HEK293 (cell line): Measurements from ENCODE around the gene KDM4B.

Source experiments
- CTCF ChIA-PET: fragments of 350-600 bp; formaldehyde crosslinking; extraction: SDS; loops from one replicate; lab custom pipeline; 2021; ENCODE audit warnings: antibody characterized with exemption; lab: Yijun Ruan, JAX
- POLR2A ChIA-PET: fragments of 300-600 bp; formaldehyde crosslinking; extraction: SDS; loops from one replicate; lab custom pipeline; 2020; ENCODE audit warnings: antibody characterized with exemption, inconsistent platforms; lab: Yijun Ruan, JAX
- H3K27ac ChIP-seq: fragments of 200-500 bp; sonication (Bioruptor generic); 2 replicates; pipeline ENCODE4 v1.5.1; 2014; ENCODE audit warnings: low read depth, low read length, control low read depth, inconsistent platforms; ENCODE audit errors: extremely low read depth
- H3K36me3 ChIP-seq, 2 experiments: fragments of 200-500 bp in 1 of 2; sonication (Bioruptor generic) in 1 of 2; 1 replicate in 1 of 2; 2 replicates in 1 of 2; pipeline ENCODE4 v1.5.1; 2014 to 2017; ENCODE audit warnings: inconsistent platforms in 2 of 2, low read length in 2 of 2; ENCODE audit not compliant: control insufficient read depth in 2 of 2, insufficient read depth in 1 of 2
- H3K4me1 ChIP-seq: fragments of 200-500 bp; sonication (Bioruptor generic); 2 replicates; pipeline ENCODE4 v1.5.1; 2014; ENCODE audit warnings: mild to moderate bottlenecking, low read length, inconsistent platforms; ENCODE audit not compliant: control insufficient read depth, insufficient read depth
- H3K4me3 ChIP-seq: 2 replicates; pipeline ENCODE4 v1.5.1; 2011; ENCODE audit warnings: low read depth, mild to moderate bottlenecking, control low read depth, low read length, moderate library complexity
- H3K9me3 ChIP-seq: fragments of 200-500 bp; sonication (Bioruptor generic); 2 replicates; pipeline ENCODE4 v1.5.1; 2014; ENCODE audit warnings: low read depth, low read length, inconsistent platforms; ENCODE audit not compliant: control insufficient read depth, insufficient read depth
- BCL11B ChIP-seq: fragments of 450-650 bp; formaldehyde crosslinking; IDR thresholded peaks from 2 replicates; pipeline ENCODE4 v1.5.1; 2016; ENCODE audit warnings: low read depth, missing biosample characterization, missing genetic modification characterization
- BCL6B ChIP-seq: fragments of 450-650 bp; formaldehyde crosslinking; IDR thresholded peaks from 2 replicates; pipeline ENCODE4 v1.5.1; 2017; ENCODE audit warnings: missing biosample characterization, missing genetic modification characterization
- GLI2 ChIP-seq: fragments of 450-650 bp; formaldehyde crosslinking; IDR thresholded peaks from 2 replicates; pipeline ENCODE4; 2017; ENCODE audit warnings: missing biosample characterization, missing genetic modification characterization, low read depth, borderline replicate concordance
- GLI4 ChIP-seq: fragments of 450-650 bp; formaldehyde crosslinking; IDR thresholded peaks from 2 replicates; pipeline ENCODE4 v1.5.1; 2016; ENCODE audit warnings: missing biosample characterization, missing genetic modification characterization
- HOXC10 ChIP-seq: sonication (generic); formaldehyde crosslinking; IDR thresholded peaks from 2 replicates; pipeline ENCODE4 v1.8.1; 2023; ENCODE audit warnings: mild to moderate bottlenecking, missing genetic modification reagents
- HOXD13 ChIP-seq: sonication (generic); formaldehyde crosslinking; IDR thresholded peaks from 2 replicates; pipeline ENCODE4 v1.8.0; 2022; ENCODE audit warnings: missing genetic modification reagents, borderline replicate concordance
- KLF8 ChIP-seq: fragments of 450-650 bp; formaldehyde crosslinking; IDR thresholded peaks from 2 replicates; pipeline ENCODE4 v1.5.1; 2016; ENCODE audit warnings: missing biosample characterization, missing genetic modification characterization
- KLF9 ChIP-seq: fragments of 450-650 bp; formaldehyde crosslinking; IDR thresholded peaks from 2 replicates; pipeline ENCODE4 v1.5.1; 2016; ENCODE audit warnings: missing biosample characterization, missing genetic modification characterization, low read depth
- WT1 ChIP-seq: fragments of 450-650 bp; formaldehyde crosslinking; IDR thresholded peaks from 2 replicates; pipeline ENCODE4 v1.5.1; 2016; ENCODE audit warnings: missing biosample characterization, missing genetic modification characterization
- YY1 ChIP-seq: fragments of 450-650 bp; formaldehyde crosslinking; IDR thresholded peaks from 2 replicates; pipeline ENCODE4 v1.5.1; 2018; ENCODE audit warnings: missing biosample characterization, missing genetic modification characterization
- YY2 ChIP-seq: fragments of 450-650 bp; formaldehyde crosslinking; IDR thresholded peaks from 2 replicates; pipeline ENCODE4 v1.5.1; 2016; ENCODE audit warnings: missing biosample characterization, missing genetic modification characterization
- ZBTB20 ChIP-seq: fragments of 450-650 bp; formaldehyde crosslinking; IDR thresholded peaks from 2 replicates; pipeline ENCODE4 v1.5.1; 2016; ENCODE audit warnings: missing biosample characterization, missing genetic modification characterization
- ZNF121 ChIP-seq: fragments of 450-650 bp; formaldehyde crosslinking; IDR thresholded peaks from 2 replicates; pipeline ENCODE4 v1.5.1; 2016; ENCODE audit warnings: missing biosample characterization, missing genetic modification characterization
- ZNF138 ChIP-seq: fragments of 450-650 bp; formaldehyde crosslinking; IDR thresholded peaks from 2 replicates; pipeline ENCODE4 v1.5.1; 2016; ENCODE audit warnings: missing biosample characterization, missing genetic modification characterization, borderline replicate concordance
- ZNF174 ChIP-seq: fragments of 450-650 bp; formaldehyde crosslinking; IDR thresholded peaks from 2 replicates; pipeline ENCODE4 v1.5.0; 2017; ENCODE audit warnings: missing biosample characterization, mild to moderate bottlenecking, missing genetic modification characterization
- ZNF292 ChIP-seq: fragments of 450-650 bp; formaldehyde crosslinking; IDR thresholded peaks from 2 replicates; pipeline ENCODE4 v1.5.1; 2016; ENCODE audit warnings: low read depth, missing biosample characterization, missing genetic modification characterization, borderline replicate concordance
- ZNF324 ChIP-seq: fragments of 450-650 bp; formaldehyde crosslinking; IDR thresholded peaks from 2 replicates; pipeline ENCODE4 v1.5.1; 2016; ENCODE audit warnings: missing biosample characterization, missing genetic modification characterization
- ZNF366 ChIP-seq: fragments of 450-650 bp; formaldehyde crosslinking; conservative IDR thresholded peaks from 2 replicates; pipeline ENCODE4 v1.5.1; 2016; ENCODE audit warnings: missing biosample characterization, missing genetic modification characterization
- ZNF501 ChIP-seq: fragments of 450-650 bp; formaldehyde crosslinking; IDR thresholded peaks from 2 replicates; pipeline ENCODE4 v1.5.1; 2016; ENCODE audit warnings: missing biosample characterization, missing genetic modification characterization
- ZNF510 ChIP-seq: fragments of 450-650 bp; formaldehyde crosslinking; IDR thresholded peaks from 2 replicates; pipeline ENCODE4 v1.5.1; 2018; ENCODE audit warnings: mild to moderate bottlenecking, missing genetic modification characterization, missing biosample characterization; ENCODE audit not compliant: insufficient replicate concordance
- ZNF529 ChIP-seq: fragments of 450-650 bp; formaldehyde crosslinking; IDR thresholded peaks from 2 replicates; pipeline ENCODE4 v1.5.1; 2017; ENCODE audit warnings: missing genetic modification characterization, missing biosample characterization; ENCODE audit not compliant: insufficient replicate concordance
- ZNF549 ChIP-seq: fragments of 450-650 bp; IDR thresholded peaks from 2 replicates; pipeline ENCODE4 v1.5.1; 2018; ENCODE audit warnings: missing biosample characterization, missing genetic modification characterization, mild to moderate bottlenecking, inconsistent platforms, moderate library complexity
- ZNF560 ChIP-seq: fragments of 450-650 bp; formaldehyde crosslinking; IDR thresholded peaks from 2 replicates; pipeline ENCODE4 v1.5.1; 2017; ENCODE audit warnings: missing biosample characterization, missing genetic modification characterization, borderline replicate concordance
- ZNF561 ChIP-seq: fragments of 450-650 bp; IDR thresholded peaks from 2 replicates; pipeline ENCODE4 v1.5.1; 2018; ENCODE audit warnings: missing biosample characterization, missing genetic modification characterization, borderline replicate concordance
- ZNF629 ChIP-seq: fragments of 450-650 bp; formaldehyde crosslinking; IDR thresholded peaks from 2 replicates; pipeline ENCODE4 v1.5.1; 2017; ENCODE audit warnings: missing biosample characterization, missing genetic modification characterization
- ZNF654 ChIP-seq: fragments of 450-650 bp; formaldehyde crosslinking; IDR thresholded peaks from 2 replicates; pipeline ENCODE4 v1.5.1; 2016; ENCODE audit warnings: low read depth, missing biosample characterization, missing genetic modification characterization
- ZNF768 ChIP-seq: fragments of 450-650 bp; formaldehyde crosslinking; IDR thresholded peaks from 2 replicates; pipeline ENCODE4 v1.5.1; 2018; ENCODE audit warnings: missing biosample characterization, mild to moderate bottlenecking, missing genetic modification characterization

Gene KDM4B

GRCh38 chr19:5030136-5030820, 61.4 kb downstream of the KDM4B start:
- Histone ChIP-seq H3K4me1 (peaks cover 2% of the 10 kb centered on the region; the same call in 1 of the 2 replicates), H3K27ac (0 out of 2 replicates have a peak overlapping the region, but pooled peaks have one; percentile 5), H3K4me3 (no peak overlapping the region), H3K9me3 (no peaks in the 10 kb centered on the region), H3K36me3 (peaks cover 3 to 27% of the 10 kb centered on the region in 2 experiments; a peak in 2 of 3 replicates)
- ChIA-PET CTCF (interaction anchor here (0.5 to 8.2 kb wide), 29 partner anchors 9 to 305 kb away, joined by 3 to 139 read pairs (median 5); no protein-coding TSS in a partner anchor), POLR2A (interaction anchor here (1.3 to 1.4 kb wide), 2 partner anchors 27 to 60 kb away, joined by 3 read pairs; no protein-coding TSS in a partner anchor)
- TF ChIP-seq GLI2 (no peak), BCL11B (0 out of 2 replicates have a peak, but pooled peaks have one; percentile 5)

GRCh38 chr19:5030822-5031221, 61.9 kb downstream of the KDM4B start:
- H3K36me3 ChIP-seq: peaks cover 3 to 28% of the 10 kb centered on the region in 2 experiments; a peak in 2 of 3 replicates
- CTCF ChIA-PET: interaction anchor here (0.5 to 8.2 kb wide), 31 partner anchors 8 to 326 kb away, joined by 3 to 139 read pairs (median 4); no protein-coding TSS in a partner anchor
- H3K9me3 ChIP-seq: no peaks in the 10 kb centered on the region
- peaks cover 2% of the 10 kb centered on the region; the same call in 1 of the 2 replicates for H3K4me1 ChIP-seq
- no peak for TF ChIP-seq KLF8
- TF ChIP-seq ZNF549: no peak
- TF ChIP-seq ZNF560: no peak
- no peak for TF ChIP-seq ZNF292 (tag by site-specific recombination)
- TF ChIP-seq ZNF654 (tag by site-specific recombination): no peak
- TF ChIP-seq HOXD13 (CRISPR knock-in tag): no peak
- no peak for TF ChIP-seq WT1
- no peak for TF ChIP-seq ZNF174
- TF ChIP-seq ZNF529 (tag by site-specific recombination): no peak
- TF ChIP-seq ZNF121: no peak
- no peak for TF ChIP-seq GLI4 (tag by site-specific recombination)
- no peak for TF ChIP-seq YY2 (tag by site-specific recombination)
- TF ChIP-seq ZNF768 (tag by site-specific recombination): no peak
- TF ChIP-seq, all 188 proteins: peak for 0
- no peak overlapping the region for H3K27ac ChIP-seq
- POLR2A ChIA-PET: interaction anchor here (1.2 to 1.4 kb wide), 3 partner anchors 28 to 62 kb away, joined by 3 to 8 read pairs (median 3); partner anchors contain the start of gene KDM4B
- H3K4me3 ChIP-seq: no peak overlapping the region

GRCh38 chr19:5031231-5032100, 62.6 kb downstream of the KDM4B start:
- ChIA-PET POLR2A (interaction anchor here (0.5 to 1.4 kb wide), 8 partner anchors 29 to 303 kb away, joined by 3 to 8 read pairs (median 3); partner anchors contain the start of gene KDM4B), CTCF (interaction anchor here (0.5 to 8.2 kb wide), 40 partner anchors 9 to 325 kb away, joined by 3 to 139 read pairs (median 4); no protein-coding TSS in a partner anchor)
- Histone ChIP-seq H3K4me3 (no peak overlapping the region), H3K36me3 (peaks cover 3 to 28% of the 10 kb centered on the region in 2 experiments; a peak in 2 of 3 replicates), H3K4me1 (peaks cover 2% of the 10 kb centered on the region; the same call in 1 of the 2 replicates), H3K27ac (no peak overlapping the region), H3K9me3 (no peaks in the 10 kb centered on the region)
- TF ChIP-seq ZNF324 (peak; percentile 46; the same call in 1 of the 2 replicates), ZNF510 (tag by site-specific recombination) (no peak), HOXC10 (CRISPR knock-in tag) (no peak), GLI2 (no peak), YY1 (tag by site-specific recombination) (no peak), ZNF366 (tag by site-specific recombination) (no peak), KLF8 (peak; percentile 51; the same call in 1 of the 2 replicates), ZNF501 (tag by site-specific recombination) (no peak), ZNF138 (tag by site-specific recombination) (no peak), ZBTB20 (tag by site-specific recombination) (peak; percentile 27; the same call in 1 of the 2 replicates), ZNF561 (tag by site-specific recombination) (peak; percentile 64; the same call in 1 of the 2 replicates), BCL6B (tag by site-specific recombination) (no peak), ZNF629 (tag by site-specific recombination) (peak; percentile 72), KLF9 (tag by site-specific recombination) (no peak)
